A204.1 (cell line): Measurements from ENCODE around the gene MAN2C1.
"Not testable (repeated sequence)": the region's sequence is repeated elsewhere in the genome, so short reads cannot be mapped to it uniquely, and the experiment has no call there.

ENCODE experiments used
- FAIRE-seq: peaks from 2 replicates; lab custom pipeline; 2012; peaks lifted over from hg19 to GRCh38; lab: Jason Lieb, UNC

Gene MAN2C1

GRCh38 chr15:75367913-75368688 is at the start of gene MAN2C1:
Gene MAN2C1, minus strand, starts transcription at chr15:75368607. Its CDS starts 24 bp downstream, at chr15:75368583.
- peak; percentile 77 for FAIRE-seq

- FAIRE-seq, result no peak
Measured at GRCh38 chr15:75416584-75416983, 48.2 kb upstream of the MAN2C1 start.

GRCh38 chr15:75410196-75410595 is 41.8 kb upstream of the MAN2C1 start:
- FAIRE-seq, result no peak

- no peak for FAIRE-seq
Measured at GRCh38 chr15:75407083-75407482, 38.7 kb upstream of the MAN2C1 start.

GRCh38 chr15:75403892-75404291 is 35.5 kb upstream of the MAN2C1 start:
- FAIRE-seq, result no peak

GRCh38 chr15:75397494-75397893 is 29.1 kb upstream of the MAN2C1 start:
- FAIRE-seq, result no peak

GRCh38 chr15:75389791-75390382 is 21.5 kb upstream of the MAN2C1 start:
- no peak for FAIRE-seq

- not testable (repeated sequence) for FAIRE-seq
Measured at GRCh38 chr15:75383986-75384385, 15.6 kb upstream of the MAN2C1 start.

- no peak for FAIRE-seq
Measured at GRCh38 chr15:75380773-75381172, 12.4 kb upstream of the MAN2C1 start.

GRCh38 chr15:75371901-75372688 is 3.7 kb upstream of the MAN2C1 start:
- no peak for FAIRE-seq

- no peak for FAIRE-seq
Measured at GRCh38 chr15:75371486-75371885, 3.1 kb upstream of the MAN2C1 start.

- FAIRE-seq, result no peak
Measured at GRCh38 chr15:75369897-75370581, 1.6 kb upstream of the MAN2C1 start.

GRCh38 chr15:75368689-75369239 is 357 bp upstream of the MAN2C1 start:
- FAIRE-seq, result no peak

- no peak for FAIRE-seq
Measured at GRCh38 chr15:75367406-75367912, 948 bp downstream of the MAN2C1 start.

GRCh38 chr15:75367006-75367405 is 1.4 kb downstream of the MAN2C1 start:
- FAIRE-seq, result no peak

- FAIRE-seq, result no peak
Measured at GRCh38 chr15:75366163-75366562, 2.2 kb downstream of the MAN2C1 start.

GRCh38 chr15:75364881-75365280 is 3.5 kb downstream of the MAN2C1 start:
- FAIRE-seq, result no peak

- no peak for FAIRE-seq
Measured at GRCh38 chr15:75363786-75364185, 4.6 kb downstream of the MAN2C1 start.

- FAIRE-seq, result no peak
Measured at GRCh38 chr15:75362642-75363249, 5.7 kb downstream of the MAN2C1 start.

- no peak for FAIRE-seq
Measured at GRCh38 chr15:75361989-75362641, 6.3 kb downstream of the MAN2C1 start.
